Spleen (tissue), 7 donors: ENCODE measurements around the gene VPS26A.

Experiments
- POLR2A ChIP-seq, 3 donors: fragments of 450-650 bp; IDR thresholded peaks; one replicate each; pipeline ENCODE4 v1.5.1; 2017; ENCODE audit warnings: antibody characterized with exemption in 3 of 3, mild to moderate bottlenecking in 1 of 3
- TF ChIP-seq, protein P1 (sequence below), 11 experiments: fragments of 200-600 bp in 7 of 11; fragments of 450-650 bp in 4 of 11; sonication (generic) in 4 of 11; IDR thresholded peaks in 8 of 11; conservative IDR thresholded peaks in 3 of 11; 1 replicate in 7 of 11; 2 replicates in 4 of 11; pipeline versions ENCODE4 v1.4.0 to v1.8.0; 2016 to 2021; ENCODE audit warnings: antibody characterized with exemption in 11 of 11, inconsistent platforms in 4 of 11, mild to moderate bottlenecking in 1 of 11
- donor health status: DM: no; HTN: no; CAD: no; lungs with moderate emphysema.
- donor health status: DM: no; HTN: no; CAD: no.
- donor health status: DM: no; HTN: no; CAD: no.

DNA sequence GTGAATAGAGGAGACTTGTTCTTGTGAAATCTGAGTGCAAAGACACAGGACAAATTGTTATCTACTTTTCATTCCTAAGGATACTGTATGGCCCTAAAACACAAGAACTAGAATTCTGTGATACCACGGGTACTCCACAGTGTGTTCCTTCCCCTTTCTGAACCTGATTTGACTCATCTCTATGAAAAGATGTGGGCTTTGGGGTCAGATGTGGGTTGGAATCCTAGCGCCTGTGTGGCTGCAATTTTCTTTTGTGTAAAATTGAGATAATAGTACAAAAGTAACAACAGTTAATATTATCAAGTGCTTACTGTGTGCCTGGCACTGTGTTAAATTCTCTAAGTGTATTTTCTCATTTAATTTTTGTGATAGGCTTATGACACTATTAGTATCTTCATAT is 27.9 kb upstream of the VPS26A start:
- TF ChIP-seq, protein P1, sequence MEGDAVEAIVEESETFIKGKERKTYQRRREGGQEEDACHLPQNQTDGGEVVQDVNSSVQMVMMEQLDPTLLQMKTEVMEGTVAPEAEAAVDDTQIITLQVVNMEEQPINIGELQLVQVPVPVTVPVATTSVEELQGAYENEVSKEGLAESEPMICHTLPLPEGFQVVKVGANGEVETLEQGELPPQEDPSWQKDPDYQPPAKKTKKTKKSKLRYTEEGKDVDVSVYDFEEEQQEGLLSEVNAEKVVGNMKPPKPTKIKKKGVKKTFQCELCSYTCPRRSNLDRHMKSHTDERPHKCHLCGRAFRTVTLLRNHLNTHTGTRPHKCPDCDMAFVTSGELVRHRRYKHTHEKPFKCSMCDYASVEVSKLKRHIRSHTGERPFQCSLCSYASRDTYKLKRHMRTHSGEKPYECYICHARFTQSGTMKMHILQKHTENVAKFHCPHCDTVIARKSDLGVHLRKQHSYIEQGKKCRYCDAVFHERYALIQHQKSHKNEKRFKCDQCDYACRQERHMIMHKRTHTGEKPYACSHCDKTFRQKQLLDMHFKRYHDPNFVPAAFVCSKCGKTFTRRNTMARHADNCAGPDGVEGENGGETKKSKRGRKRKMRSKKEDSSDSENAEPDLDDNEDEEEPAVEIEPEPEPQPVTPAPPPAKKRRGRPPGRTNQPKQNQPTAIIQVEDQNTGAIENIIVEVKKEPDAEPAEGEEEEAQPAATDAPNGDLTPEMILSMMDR (IDR thresholded peaks at IDR 0.05 in 8 of 11, conservative IDR thresholded peaks at IDR 0.05 in 3 of 11): no peak
- TF ChIP-seq POLR2A (IDR thresholded peaks at IDR 0.05): no peak
